A549 (cell line): Measurements from ENCODE around the gene FGFR3.

Experiments
- BHLHE40 ChIP-seq: IDR thresholded peaks from 2 replicates; pipeline ENCODE4 v1.6.1; 2012; ENCODE audit warnings: low read depth, low read length, inconsistent platforms
- CBX2 ChIP-seq: fragments of 200-600 bp; sonication (generic); IDR thresholded peaks from 2 replicates; pipeline ENCODE4 v1.6.1; 2016; ENCODE audit warnings: low read depth, mild to moderate bottlenecking, borderline replicate concordance
- CEBPB ChIP-seq, 2 experiments: fragments of >200 bp in 1 of 2; sonication (Bioruptor Twin) in 1 of 2; formaldehyde crosslinking in 1 of 2; IDR thresholded peaks; 2 replicates each; pipeline ENCODE4 v1.6.1; 2012 to 2016
- CHD2 ChIP-seq: fragments of 150-350 bp; IDR thresholded peaks from 2 replicates; pipeline ENCODE4 v1.6.1; 2014; ENCODE audit warnings: low read length; ENCODE audit not compliant: partially characterized antibody
- EP300 ChIP-seq, 2 experiments: fragments of >200 bp; sonication (Bioruptor Twin); formaldehyde crosslinking; IDR thresholded peaks; 2 replicates in 1 of 2; 3 replicates in 1 of 2; pipeline ENCODE4 v1.6.1; 2016 to 2017
- KDM5A ChIP-seq: fragments of 200-600 bp; sonication (generic); IDR thresholded peaks from 2 replicates; pipeline ENCODE4 v1.6.1; 2016; ENCODE audit warnings: antibody characterized with exemption, mild to moderate bottlenecking
- MYC ChIP-seq: IDR thresholded peaks from 2 replicates; pipeline ENCODE4 v1.6.1; 2012; ENCODE audit warnings: mild to moderate bottlenecking, inconsistent platforms, low read length, improper control_type of control experiment, borderline replicate concordance
- RAD21 ChIP-seq, 2 experiments: fragments of >200 bp in 1 of 2; sonication (Bioruptor Twin) in 1 of 2; formaldehyde crosslinking in 1 of 2; IDR thresholded peaks in 1 of 2; conservative IDR thresholded peaks in 1 of 2; 2 replicates in 1 of 2; 3 replicates in 1 of 2; pipeline ENCODE4 v1.6.1; 2012 to 2018; ENCODE audit warnings: inconsistent platforms in 1 of 2
- ZNF302 ChIP-seq: fragments of 250-450 bp; sonication (Bioruptor Pico); IDR thresholded peaks from 2 replicates; pipeline ENCODE4 v1.9.0; 2021; ENCODE audit warnings: inconsistent platforms, mild to moderate bottlenecking, moderate library complexity
- TF ChIP-seq, protein P1 (sequence below): IDR thresholded peaks from 2 replicates; pipeline ENCODE4 v1.6.1; 2012
- TF ChIP-seq, protein P2 (sequence below): fragments of >200 bp; sonication (Bioruptor Twin); formaldehyde crosslinking; IDR thresholded peaks from 3 replicates; pipeline ENCODE4 v1.5.1; 2016

DNA sequence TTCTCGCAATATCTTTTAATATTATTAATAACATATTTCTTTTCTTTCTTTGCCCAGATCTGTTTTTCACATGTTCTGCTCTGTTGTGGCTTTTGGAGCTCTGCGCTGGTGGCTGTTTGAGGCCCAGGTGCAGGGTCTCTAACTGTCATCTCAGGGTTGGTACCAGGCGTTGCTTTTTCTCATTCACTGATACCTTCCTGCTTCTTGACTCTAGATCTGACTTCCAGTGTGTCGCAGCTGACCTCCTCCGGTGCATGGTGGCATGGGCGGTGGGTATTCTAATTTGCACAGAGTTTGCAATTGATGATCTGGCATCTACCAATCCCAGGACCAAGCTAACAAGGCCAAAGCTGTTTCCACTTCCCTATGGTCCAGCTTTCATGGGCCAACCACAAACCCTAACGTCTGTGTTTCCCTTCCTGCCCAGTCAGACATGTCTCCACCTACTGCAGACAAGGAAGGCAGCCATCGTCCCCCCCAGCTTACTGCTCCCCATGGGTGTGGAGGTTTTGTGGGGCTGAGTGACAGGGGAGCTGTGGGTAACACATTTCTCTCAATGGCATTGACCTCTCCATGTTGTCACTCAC, 37.6 kb downstream of the FGFR3 start:
- TF ChIP-seq EP300 (IDR thresholded peaks at IDR 0.05) (no peak), BHLHE40 (no peak), CHD2 (no peak), MYC (no peak), CBX2 (no peak), KDM5A (no peak), CEBPB (IDR thresholded peaks at IDR 0.05) (no peak), RAD21 (conservative IDR thresholded peaks at IDR 0.05 in 1 of 2, IDR thresholded peaks at IDR 0.05 in 1 of 2) (no peak), ZNF302 (CRISPR knock-in tag) (no peak)
- TF ChIP-seq, protein P1, sequence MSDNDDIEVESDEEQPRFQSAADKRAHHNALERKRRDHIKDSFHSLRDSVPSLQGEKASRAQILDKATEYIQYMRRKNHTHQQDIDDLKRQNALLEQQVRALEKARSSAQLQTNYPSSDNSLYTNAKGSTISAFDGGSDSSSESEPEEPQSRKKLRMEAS: no peak
- TF ChIP-seq, protein P2, sequence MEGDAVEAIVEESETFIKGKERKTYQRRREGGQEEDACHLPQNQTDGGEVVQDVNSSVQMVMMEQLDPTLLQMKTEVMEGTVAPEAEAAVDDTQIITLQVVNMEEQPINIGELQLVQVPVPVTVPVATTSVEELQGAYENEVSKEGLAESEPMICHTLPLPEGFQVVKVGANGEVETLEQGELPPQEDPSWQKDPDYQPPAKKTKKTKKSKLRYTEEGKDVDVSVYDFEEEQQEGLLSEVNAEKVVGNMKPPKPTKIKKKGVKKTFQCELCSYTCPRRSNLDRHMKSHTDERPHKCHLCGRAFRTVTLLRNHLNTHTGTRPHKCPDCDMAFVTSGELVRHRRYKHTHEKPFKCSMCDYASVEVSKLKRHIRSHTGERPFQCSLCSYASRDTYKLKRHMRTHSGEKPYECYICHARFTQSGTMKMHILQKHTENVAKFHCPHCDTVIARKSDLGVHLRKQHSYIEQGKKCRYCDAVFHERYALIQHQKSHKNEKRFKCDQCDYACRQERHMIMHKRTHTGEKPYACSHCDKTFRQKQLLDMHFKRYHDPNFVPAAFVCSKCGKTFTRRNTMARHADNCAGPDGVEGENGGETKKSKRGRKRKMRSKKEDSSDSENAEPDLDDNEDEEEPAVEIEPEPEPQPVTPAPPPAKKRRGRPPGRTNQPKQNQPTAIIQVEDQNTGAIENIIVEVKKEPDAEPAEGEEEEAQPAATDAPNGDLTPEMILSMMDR: no peak
